Activated CD8-positive, alpha-beta memory T cell treated with anti-CD3 and anti-CD28 coated beads, Interleukin-2, amount 50 U/mL, for 1 hour (primary cell): ENCODE measurements around the gene AVPR2.
A peak's percentile ranks its signal among the peaks of the same experiment; 100 is the strongest.

Experiments
- DNase-seq: peaks from one replicate; pipeline ENCODE4 v3.0.0-alpha.2; 2020; ENCODE audit errors: extremely low read depth

Gene AVPR2

GRCh38 chrX:153952373-153953026 is 48.0 kb downstream of the AVPR2 start:
- no peak for DNase-seq

DNA sequence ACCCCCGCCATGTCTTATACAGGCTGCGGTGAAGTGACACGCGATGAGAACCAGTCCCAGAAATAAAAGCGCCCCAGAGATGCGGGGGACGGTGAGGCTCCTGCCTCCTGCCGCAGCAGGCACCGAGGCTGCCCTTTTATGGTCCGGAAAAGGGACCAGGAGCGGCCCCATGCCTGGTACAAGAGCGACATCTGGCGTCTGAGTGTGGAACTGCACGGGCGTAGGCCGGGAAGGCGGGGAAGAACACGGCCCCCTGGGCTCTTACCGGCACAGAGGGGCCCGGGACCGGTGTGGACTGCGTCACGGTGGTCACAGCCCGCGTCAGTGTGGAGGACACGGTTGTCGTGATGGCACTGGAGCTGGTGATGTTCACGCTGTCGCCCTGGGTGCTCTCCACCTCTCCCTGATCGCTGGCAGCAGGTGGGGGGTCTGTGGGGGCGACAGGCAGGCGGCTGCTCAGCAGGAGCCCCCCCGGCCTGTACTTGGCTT is 48.9 kb downstream of the AVPR2 start:
- DNase-seq = peak; percentile 51

GRCh38 chrX:153953892-153954557 is 49.6 kb downstream of the AVPR2 start:
- DNase-seq = no peak

GRCh38 chrX:153954558-153955227 is 50.2 kb downstream of the AVPR2 start:
- no peak for DNase-seq

- no peak for DNase-seq
Observed at GRCh38 chrX:153955228-153955732, 50.8 kb downstream of the AVPR2 start.

GRCh38 chrX:153956044-153956907 is 51.8 kb downstream of the AVPR2 start:
- no peak for DNase-seq
